ENCODE results near the gene OGDHL. TPM values are rescaled to one million over a fixed set of nuclear protein-coding genes. Genes with fewer than 3 reads are reported as not detected.

The OGDHL gene
- total RNA-seq (under 1 TPM in 1 of 5 donors, not detected in 4; 0.56 TPM), total RNA-seq (0 to 0.30 (median 0) reads per million in 29 experiments)
- total RNA-seq (2013), result not detected

- CTCF ChIA-PET, result no interaction called here
- H3K9me3 ChIP-seq, result no peaks in the 10 kb centered on the region
- H3K4me3 ChIP-seq (ENCODE audit: control insufficient read depth in 1 of 2, extremely low read depth in 1 of 2, low read length in 1 of 2), result peak within 1 kb of the TSS in 1 of 2 donors; percentile 32
- H3K4me1 Mint-ChIP-seq, result peaks cover 0 to 10% (median 9%) of the 10 kb centered on the region in 3 donors
- H3K27me3 ChIP-seq (replicated peaks in 1 of 2; ENCODE audit: control insufficient read depth in 2 of 2, extremely low read depth in 1 of 2, insufficient read depth in 2 of 2, low read length in 1 of 2), result peaks cover 8 to 46% of the 10 kb centered on the region in 2 experiments
- no peak within 1 kb of the TSS for H3K27ac ChIP-seq (ENCODE audit: low read length)
- H3K27ac Mint-ChIP-seq, result no peak within 1 kb of the TSS
- 3% methylated on average over 72 of the region's 81 CpGs for WGBS (ENCODE audit: insufficient coverage)
- H3K36me3 ChIP-seq (ENCODE audit: control insufficient read depth in 2 of 2, extremely low read depth in 1 of 2, insufficient read depth in 1 of 2, low read length in 1 of 2), result no peaks in the 10 kb centered on the region
- H3K36me3 Mint-ChIP-seq, result no peaks in the 10 kb centered on the region
- DNase-seq (peak in 6 of 35 experiments; percentile 7 to 34 (median 17)), ATAC-seq (replicated peaks in 1 of 4) (peak; percentile 45 to 67 (median 48))
- POLR2A ChIA-PET, result no interaction called here
- H3K4me3 Mint-ChIP-seq, result peak within 1 kb of the TSS; percentile 28 to 55 (median 37)
- H3K4me1 ChIP-seq (ENCODE audit: control insufficient read depth in 1 of 2, extremely low read depth in 1 of 2, insufficient read depth in 2 of 2, low read length in 2 of 2), result peaks cover 0 to 11% of the 10 kb centered on the region in 2 experiments
- peaks cover 45 to 58% of the 10 kb centered on the region in 2 donors for H3K27me3 Mint-ChIP-seq
- H3K9me3 Mint-ChIP-seq, result peaks cover 3 to 8% (median 8%) of the 10 kb centered on the region in 3 donors
These were observed at the start of gene OGDHL for GRCh38 chr10:49761789-49762565. TSS of gene OGDHL (minus strand) at chr10:49762323. CDS start at chr10:49758592, 3,731 bp downstream.

GRCh38 chr10:49803988-49804387 is 41.9 kb upstream of the OGDHL start:
- Histone ChIP-seq H3K27me3 (replicated peaks in 1 of 2; ENCODE audit: control insufficient read depth in 2 of 2, extremely low read depth in 1 of 2, insufficient read depth in 2 of 2, low read length in 1 of 2) (peaks cover 0 to 13% of the 10 kb centered on the region in 2 experiments), H3K27ac (ENCODE audit: low read length) (no peak overlapping the region), H3K4me3 (ENCODE audit: control insufficient read depth in 1 of 2, extremely low read depth in 1 of 2, low read length in 1 of 2) (no peak overlapping the region), H3K36me3 (ENCODE audit: control insufficient read depth in 2 of 2, extremely low read depth in 1 of 2, insufficient read depth in 1 of 2, low read length in 1 of 2) (no peaks in the 10 kb centered on the region), H3K9me3 (no peaks in the 10 kb centered on the region), H3K4me1 (ENCODE audit: control insufficient read depth in 1 of 2, extremely low read depth in 1 of 2, insufficient read depth in 2 of 2, low read length in 2 of 2) (no peaks in the 10 kb centered on the region)
- ChIA-PET POLR2A (no interaction called here), CTCF (no interaction called here)
- DNase-seq (no peak), ATAC-seq (replicated peaks in 1 of 4) (no peak)
- Mint-ChIP-seq H3K36me3 (no peaks in the 10 kb centered on the region), H3K4me3 (no peak overlapping the region), H3K9me3 (peaks cover 0 to 10% (median 10%) of the 10 kb centered on the region in 3 donors), H3K27me3 (peaks cover 7 to 11% of the 10 kb centered on the region in 2 donors), H3K4me1 (no peaks in the 10 kb centered on the region), H3K27ac (no peak overlapping the region)
- whole genome bisulfite sequencing (ENCODE audit: insufficient coverage), result no CpG with 5 or more reads among the region's 2 CpGs

- CTCF ChIA-PET, result no interaction called here
- H3K4me1 Mint-ChIP-seq, result no peaks in the 10 kb centered on the region
These were observed 36.2 kb upstream of the OGDHL start for GRCh38 chr10:49798275-49798674.

GRCh38 chr10:49791100-49791499 is 29.0 kb upstream of the OGDHL start:
- ATAC-seq (replicated peaks in 1 of 4), result no peak
- H3K27ac ChIP-seq (ENCODE audit: low read length), result no peak overlapping the region
- H3K9me3 ChIP-seq, result no peaks in the 10 kb centered on the region
- Mint-ChIP-seq H3K4me1 (no peaks in the 10 kb centered on the region), H3K27me3 (no peaks in the 10 kb centered on the region), H3K9me3 (no peaks in the 10 kb centered on the region), H3K36me3 (no peaks in the 10 kb centered on the region), H3K4me3 (no peak overlapping the region), H3K27ac (no peak overlapping the region)
- DNase-seq, result no peak
- ChIA-PET POLR2A (no interaction called here), CTCF (no interaction called here)
- no peaks in the 10 kb centered on the region for H3K27me3 ChIP-seq (replicated peaks in 1 of 2; ENCODE audit: control insufficient read depth in 2 of 2, extremely low read depth in 1 of 2, insufficient read depth in 2 of 2, low read length in 1 of 2)
- no peak overlapping the region for H3K4me3 ChIP-seq (ENCODE audit: control insufficient read depth in 1 of 2, extremely low read depth in 1 of 2, low read length in 1 of 2)
- no peaks in the 10 kb centered on the region for H3K4me1 ChIP-seq (ENCODE audit: control insufficient read depth in 1 of 2, extremely low read depth in 1 of 2, insufficient read depth in 2 of 2, low read length in 2 of 2)
- WGBS (ENCODE audit: insufficient coverage), result no CpG with 5 or more reads among the region's 5 CpGs
- no peaks in the 10 kb centered on the region for H3K36me3 ChIP-seq (ENCODE audit: control insufficient read depth in 2 of 2, extremely low read depth in 1 of 2, insufficient read depth in 1 of 2, low read length in 1 of 2)

More at GRCh38 chr10:49798275-49798674, 36.2 kb upstream of the OGDHL start:
- Mint-ChIP-seq H3K36me3 (no peaks in the 10 kb centered on the region), H3K27ac (no peak overlapping the region), H3K27me3 (peaks cover 4 to 9% of the 10 kb centered on the region in 2 donors), H3K9me3 (no peaks in the 10 kb centered on the region), H3K4me3 (no peak overlapping the region)
- 85% methylated on average over 2 of the region's 4 CpGs for WGBS (ENCODE audit: insufficient coverage)
- Histone ChIP-seq H3K36me3 (ENCODE audit: control insufficient read depth in 2 of 2, extremely low read depth in 1 of 2, insufficient read depth in 1 of 2, low read length in 1 of 2) (no peaks in the 10 kb centered on the region), H3K27ac (ENCODE audit: low read length) (no peak overlapping the region), H3K4me1 (ENCODE audit: control insufficient read depth in 1 of 2, extremely low read depth in 1 of 2, insufficient read depth in 2 of 2, low read length in 2 of 2) (no peaks in the 10 kb centered on the region), H3K27me3 (replicated peaks in 1 of 2; ENCODE audit: control insufficient read depth in 2 of 2, extremely low read depth in 1 of 2, insufficient read depth in 2 of 2, low read length in 1 of 2) (peaks cover 0 to 6% of the 10 kb centered on the region in 2 experiments), H3K9me3 (no peaks in the 10 kb centered on the region), H3K4me3 (ENCODE audit: control insufficient read depth in 1 of 2, extremely low read depth in 1 of 2, low read length in 1 of 2) (no peak overlapping the region)
- POLR2A ChIA-PET, result no interaction called here
- ATAC-seq (replicated peaks in 1 of 4) (no peak), DNase-seq (no peak)

- WGBS (ENCODE audit: insufficient coverage), result 83% methylated on average over 7 of the region's 8 CpGs
- peaks cover 0 to 9% of the 10 kb centered on the region in 2 experiments for H3K27me3 ChIP-seq (replicated peaks in 1 of 2; ENCODE audit: control insufficient read depth in 2 of 2, extremely low read depth in 1 of 2, insufficient read depth in 2 of 2, low read length in 1 of 2)
- ATAC-seq (replicated peaks in 1 of 4) (no peak), DNase-seq (no peak)
- Mint-ChIP-seq H3K4me3 (no peak overlapping the region), H3K36me3 (no peaks in the 10 kb centered on the region), H3K4me1 (no peaks in the 10 kb centered on the region), H3K9me3 (no peaks in the 10 kb centered on the region), H3K27ac (no peak overlapping the region), H3K27me3 (peaks cover 10 to 14% of the 10 kb centered on the region in 2 donors)
- no peak overlapping the region for H3K27ac ChIP-seq (ENCODE audit: low read length)
- ChIA-PET CTCF (no interaction called here), POLR2A (no interaction called here)
- H3K36me3 ChIP-seq (ENCODE audit: control insufficient read depth in 2 of 2, extremely low read depth in 1 of 2, insufficient read depth in 1 of 2, low read length in 1 of 2), result no peaks in the 10 kb centered on the region
- H3K4me3 ChIP-seq (ENCODE audit: control insufficient read depth in 1 of 2, extremely low read depth in 1 of 2, low read length in 1 of 2), result no peak overlapping the region
- no peaks in the 10 kb centered on the region for H3K9me3 ChIP-seq
- H3K4me1 ChIP-seq (ENCODE audit: control insufficient read depth in 1 of 2, extremely low read depth in 1 of 2, insufficient read depth in 2 of 2, low read length in 2 of 2), result no peaks in the 10 kb centered on the region
These were observed 22.6 kb upstream of the OGDHL start for GRCh38 chr10:49784681-49785080.

- POLR2A ChIA-PET, result no interaction called here
- 57% methylated on average over 3 of the region's 5 CpGs for WGBS (ENCODE audit: insufficient coverage)
- CTCF ChIA-PET, result no interaction called here
These were observed 21.5 kb upstream of the OGDHL start for GRCh38 chr10:49783645-49784044.

More at GRCh38 chr10:49783645-49784044, 21.5 kb upstream of the OGDHL start:
- H3K27me3 ChIP-seq (replicated peaks in 1 of 2; ENCODE audit: control insufficient read depth in 2 of 2, extremely low read depth in 1 of 2, insufficient read depth in 2 of 2, low read length in 1 of 2), result peaks cover 0 to 12% of the 10 kb centered on the region in 2 experiments
- H3K4me3 ChIP-seq (ENCODE audit: control insufficient read depth in 1 of 2, extremely low read depth in 1 of 2, low read length in 1 of 2), result no peak overlapping the region
- no peak overlapping the region for H3K4me3 Mint-ChIP-seq
- H3K27ac Mint-ChIP-seq, result no peak overlapping the region
- no peaks in the 10 kb centered on the region for H3K4me1 Mint-ChIP-seq
- H3K27ac ChIP-seq (ENCODE audit: low read length), result no peak overlapping the region
- H3K27me3 Mint-ChIP-seq, result peaks cover 15 to 18% of the 10 kb centered on the region in 2 donors
- DNase-seq, result no peak
- no peaks in the 10 kb centered on the region for H3K9me3 Mint-ChIP-seq
- H3K36me3 Mint-ChIP-seq, result no peaks in the 10 kb centered on the region
- H3K4me1 ChIP-seq (ENCODE audit: control insufficient read depth in 1 of 2, extremely low read depth in 1 of 2, insufficient read depth in 2 of 2, low read length in 2 of 2), result no peaks in the 10 kb centered on the region
- H3K36me3 ChIP-seq (ENCODE audit: control insufficient read depth in 2 of 2, extremely low read depth in 1 of 2, insufficient read depth in 1 of 2, low read length in 1 of 2), result no peaks in the 10 kb centered on the region
- ATAC-seq (replicated peaks in 1 of 4), result no peak
- no peaks in the 10 kb centered on the region for H3K9me3 ChIP-seq
